HCT116 (cell line): ENCODE measurements around the gene DEFB127. TPM values are rescaled to one million over a fixed set of nuclear protein-coding genes. Genes with fewer than 3 reads are reported as not detected.

Source experiments
- ATAC-seq: fragments of 200-7000 bp; cut with Tn5 transposase; 2 replicates; pipeline ENCODE4 v1.9.1; 2020; ENCODE audit warnings: mild to moderate bottlenecking, moderate library complexity
- BruUV-seq: library from RNA; stranded (reverse); fragments of 400-500 nt; replicated peaks from 2 replicates; lab custom pipeline; 2021; lab: Mats Ljungman, UMichigan
- CTCF ChIA-PET: fragments of 300-600 bp; sonication (Branson Sonifier 250); formaldehyde crosslinking; loops from one replicate; lab custom pipeline; 2021; ENCODE audit warnings: antibody characterized with exemption; lab: Charles Lee
- POLR2A ChIA-PET: fragments of 300-600, 350-600 bp; sonication (Branson Sonifier 250); formaldehyde crosslinking; loops from one replicate; lab custom pipeline; 2021; ENCODE audit warnings: antibody characterized with exemption; lab: Charles Lee
- RAD21 ChIA-PET, 2 experiments: fragments of 300-600 bp; sonication (Branson Sonifier 250); formaldehyde crosslinking; loops; one replicate each; lab custom pipeline; 2023; ENCODE audit warnings: low total read pairs in 2 of 2; ENCODE audit not compliant: uncharacterized antibody in 2 of 2, unreplicated experiment in 2 of 2, low non-redundant PET in 1 of 2; lab: Charles Lee
- DNase-seq: peaks from one replicate; pipeline ENCODE4 v3.0.0-alpha.2; 2010; ENCODE audit warnings: low read depth, low spot score
- H2AFZ ChIP-seq: fragments of 200-600 bp; shearing (Covaris generic), sonication (generic); 2 replicates; pipeline ENCODE4 v1.6.1; 2017; ENCODE audit warnings: low read depth, mixed run types, mixed read lengths, antibody characterized with exemption, low read length; ENCODE audit not compliant: poor library complexity, severe bottlenecking
- H3K27ac ChIP-seq: 2 replicates; pipeline ENCODE4 v1.5.1; 2012; ENCODE audit warnings: low read depth, low read length
- H3K27me3 ChIP-seq: fragments of 200-600 bp; sonication (generic); 2 replicates; pipeline ENCODE4 v1.6.1; 2016; ENCODE audit warnings: mixed run types, low read length, mixed read lengths; ENCODE audit not compliant: insufficient read depth
- H3K36me3 ChIP-seq, 2 experiments: fragments of 200-500 bp in 1 of 2; fragments of 200-600 bp in 1 of 2; sonication (Bioruptor generic) in 1 of 2; sonication (generic) in 1 of 2; 2 replicates each; pipeline versions ENCODE4 v1.5.1 to v1.6.1; 2014 to 2016; ENCODE audit warnings: low read length in 2 of 2, inconsistent platforms in 1 of 2, mixed read lengths in 1 of 2, mixed run types in 1 of 2; ENCODE audit not compliant: insufficient read depth in 2 of 2, control insufficient read depth in 1 of 2
- H3K4me1 ChIP-seq, 2 experiments: fragments of 200-600 bp in 1 of 2; sonication (generic) in 1 of 2; 2 replicates each; pipeline versions ENCODE4 v1.5.1 to v1.6.1; 2012 to 2017; ENCODE audit warnings: low read length in 2 of 2, inconsistent platforms in 1 of 2, mild to moderate bottlenecking in 1 of 2, mixed read lengths in 1 of 2, mixed run types in 1 of 2, moderate library complexity in 1 of 2; ENCODE audit not compliant: insufficient read depth in 2 of 2, control insufficient read depth in 1 of 2
- H3K4me2 ChIP-seq: fragments of 200-600 bp; sonication (generic); 2 replicates; pipeline ENCODE4 v1.6.1; 2017; ENCODE audit warnings: mixed run types, low read length, mixed read lengths
- H3K4me3 ChIP-seq, 2 experiments: fragments of 200-600 bp in 1 of 2; sonication (generic) in 1 of 2; replicated peaks in 1 of 2; 2 replicates each; pipeline ENCODE4 v1.5.1; 2011 to 2016; ENCODE audit warnings: low read length in 2 of 2, control low read depth in 1 of 2, low read depth in 1 of 2, mild to moderate bottlenecking in 1 of 2, mixed read lengths in 1 of 2, mixed run types in 1 of 2
- H3K79me2 ChIP-seq: fragments of 200-600 bp; sonication (generic); 2 replicates; pipeline ENCODE4 v1.6.1; 2017; ENCODE audit warnings: mild to moderate bottlenecking, mixed run types, low read length, moderate library complexity, mixed read lengths; ENCODE audit not compliant: insufficient read depth
- H3K9ac ChIP-seq: fragments of 200-600 bp; sonication (generic); 2 replicates; pipeline ENCODE4 v1.6.1; 2016; ENCODE audit warnings: low read length, mixed read lengths
- H3K9me2 ChIP-seq: fragments of 200-600 bp; sonication (generic), shearing (Covaris generic); 2 replicates; pipeline ENCODE4 v1.6.1; 2017; ENCODE audit warnings: mixed run types, mild to moderate bottlenecking, moderate library complexity; ENCODE audit not compliant: insufficient read depth
- H3K9me3 ChIP-seq, 2 experiments: fragments of 200-500 bp in 1 of 2; fragments of 200-600 bp in 1 of 2; sonication (Bioruptor generic) in 1 of 2; sonication (generic) in 1 of 2; 2 replicates each; pipeline ENCODE4 v1.6.1; 2014 to 2017; ENCODE audit warnings: low read length in 2 of 2, mixed read lengths in 2 of 2, inconsistent platforms in 1 of 2, low read depth in 1 of 2, mild to moderate bottlenecking in 1 of 2, mixed run types in 1 of 2, moderate library complexity in 1 of 2; ENCODE audit not compliant: control insufficient read depth in 1 of 2, insufficient read depth in 1 of 2
- H4K20me1 ChIP-seq: fragments of 200-600 bp; sonication (generic), shearing (Covaris generic); 2 replicates; pipeline ENCODE4 v1.6.1; 2017; ENCODE audit warnings: mixed run types, mild to moderate bottlenecking, moderate library complexity; ENCODE audit not compliant: insufficient read depth
- CEBPB ChIP-seq: IDR thresholded peaks from 2 replicates; pipeline ENCODE4 v1.6.1; 2012; ENCODE audit warnings: low read depth
- EGR1 ChIP-seq: IDR thresholded peaks from 2 replicates; pipeline ENCODE4 v1.6.1; 2012; ENCODE audit warnings: low read depth
- EZH2 ChIP-seq: fragments of 200-600 bp; sonication (generic); IDR thresholded peaks from 2 replicates; pipeline ENCODE4 v1.6.1; 2017; ENCODE audit warnings: antibody characterized with exemption, mixed run types
- FOSL1 ChIP-seq: IDR thresholded peaks from 2 replicates; pipeline ENCODE4 v1.6.1; 2012; ENCODE audit warnings: low read depth
- JUND ChIP-seq: IDR thresholded peaks from 2 replicates; pipeline ENCODE4 v1.6.1; 2012
- MAX ChIP-seq: IDR thresholded peaks from 2 replicates; pipeline ENCODE4 v1.6.1; 2012
- POLR2A ChIP-seq: IDR thresholded peaks from 2 replicates; pipeline ENCODE4 v1.7.0; 2011; ENCODE audit warnings: borderline replicate concordance; ENCODE audit not compliant: insufficient read depth, insufficient read length; ENCODE audit errors: extremely low read depth
- RAD21 ChIP-seq: IDR thresholded peaks from 2 replicates; pipeline ENCODE4 v1.6.1; 2012; ENCODE audit warnings: low read depth, mild to moderate bottlenecking
- REST ChIP-seq: IDR thresholded peaks from 2 replicates; pipeline ENCODE4 v1.6.1; 2012; ENCODE audit warnings: low read depth
- SIN3A ChIP-seq: IDR thresholded peaks from 2 replicates; pipeline ENCODE4 v1.6.1; 2012; ENCODE audit warnings: low read depth
- SP1 ChIP-seq: IDR thresholded peaks from 2 replicates; pipeline ENCODE4 v1.6.1; 2012; ENCODE audit warnings: low read depth
- ZBTB33 ChIP-seq: IDR thresholded peaks from 2 replicates; pipeline ENCODE4 v1.6.1; 2011; ENCODE audit warnings: mild to moderate bottlenecking, low read length, moderate library complexity; ENCODE audit not compliant: insufficient replicate concordance; ENCODE audit errors: extremely low read depth
- ZFX ChIP-seq: fragments of 450-650 bp; IDR thresholded peaks from 2 replicates; pipeline ENCODE4 v1.6.1; 2017
- ZNF274 ChIP-seq: fragments of 200-500 bp; sonication (Bioruptor generic); IDR thresholded peaks from 2 replicates; pipeline ENCODE4 v1.6.1; 2014; ENCODE audit warnings: mild to moderate bottlenecking, low read depth, low read length, inconsistent platforms
- intact Hi-C: fragments of 100-400 bp; cut with micrococcal nuclease; formaldehyde crosslinking; loops from 2 replicates; pipeline ENCODE4 v1.10.0; 2022
- total RNA-seq: library from RNA; stranded (reverse); gene quantifications from one replicate; pipeline ENCODE4 v1.2.1, GENCODE V29; 2021; ENCODE audit not compliant: unreplicated experiment

Gene DEFB127
- total RNA-seq, 1 experiment from 2014 or later: not detected

GRCh38 chr20:187733-188132 lies 30.5 kb downstream of the DEFB127 start:
- Histone ChIP-seq H3K27me3 (0 out of 2 replicates have a peak, but pooled peaks cover 7% of the 10 kb centered on the region), H3K4me3 (no peak overlapping the region), H3K36me3 (no peaks in the 10 kb centered on the region), H3K4me1 (no peaks in the 10 kb centered on the region), H3K9ac (no peak overlapping the region), H3K9me3 (no peaks in the 10 kb centered on the region), H3K27ac (no peak overlapping the region), H4K20me1 (no peaks in the 10 kb centered on the region), H3K9me2 (no peaks in the 10 kb centered on the region), H3K4me2 (no peak overlapping the region), H2AFZ (no peak overlapping the region), H3K79me2 (no peaks in the 10 kb centered on the region)
- intact Hi-C loops: no loop called here
- CTCF ChIA-PET: no interaction called here
- no peak for DNase-seq
- RAD21 ChIA-PET: no interaction called here
- BruUV-seq: no TSS peak
- TF ChIP-seq POLR2A (no peak), SIN3A (no peak), ZFX (no peak), REST (no peak), EZH2 (no peak), ZNF274 (no peak), ZBTB33 (no peak), MAX (no peak), RAD21 (no peak), EGR1 (no peak), SP1 (no peak), FOSL1 (no peak), JUND (no peak), CEBPB (no peak)
- ATAC-seq: no peak
- POLR2A ChIA-PET: no interaction called here
